NCI-H82 (cell line): ENCODE results near the gene SHMT2.

Experiments used
- DNase-seq: peaks from one replicate; lab custom pipeline; 2025; lab: John Stamatoyannopoulos, UW

The SHMT2 gene

GRCh38 chr12:57198329-57198728 is 31.2 kb upstream of the SHMT2 start:
- no peak for DNase-seq

- no peak for DNase-seq
Observed at GRCh38 chr12:57199191-57199590, 30.3 kb upstream of the SHMT2 start.

GRCh38 chr12:57200497-57200896 is 29.0 kb upstream of the SHMT2 start:
- DNase-seq = no peak

- no peak for DNase-seq
Observed at GRCh38 chr12:57201219-57201618, 28.3 kb upstream of the SHMT2 start.

GRCh38 chr12:57201631-57202030 is 27.9 kb upstream of the SHMT2 start:
- DNase-seq = no peak

- DNase-seq = no peak
Observed at GRCh38 chr12:57202321-57202720, 27.2 kb upstream of the SHMT2 start.

- DNase-seq = no peak
Observed at GRCh38 chr12:57203201-57203600, 26.3 kb upstream of the SHMT2 start.

- DNase-seq = no peak
Observed at GRCh38 chr12:57203791-57204190, 25.7 kb upstream of the SHMT2 start.

- DNase-seq = no peak
Observed at GRCh38 chr12:57204454-57204853, 25.1 kb upstream of the SHMT2 start.

GRCh38 chr12:57205186-57205585 is 24.3 kb upstream of the SHMT2 start:
- DNase-seq = no peak

- DNase-seq = no peak
Observed at GRCh38 chr12:57205931-57206330, 23.6 kb upstream of the SHMT2 start.

GRCh38 chr12:57207731-57208630 is 21.5 kb upstream of the SHMT2 start:
- no peak for DNase-seq

GRCh38 chr12:57208631-57209282 is 20.8 kb upstream of the SHMT2 start:
- no peak for DNase-seq

GRCh38 chr12:57209916-57210315 is 19.6 kb upstream of the SHMT2 start:
- DNase-seq = no peak

- DNase-seq = no peak
Observed at GRCh38 chr12:57210461-57210860, 19.1 kb upstream of the SHMT2 start.

- peak; percentile 89 for DNase-seq
Observed at GRCh38 chr12:57210926-57211692, 18.4 kb upstream of the SHMT2 start.

- no peak for DNase-seq
Observed at GRCh38 chr12:57211791-57212700, 17.5 kb upstream of the SHMT2 start.

- DNase-seq = no peak
Observed at GRCh38 chr12:57212701-57213057, 16.8 kb upstream of the SHMT2 start.

- DNase-seq = peak; percentile 88
Observed at GRCh38 chr12:57213058-57213715, 16.3 kb upstream of the SHMT2 start.

- no peak for DNase-seq
Observed at GRCh38 chr12:57213763-57214397, 15.6 kb upstream of the SHMT2 start.

- peak; percentile 90 for DNase-seq
Observed at GRCh38 chr12:57214398-57214781, 15.1 kb upstream of the SHMT2 start.
